Subcutaneous adipose tissue (tissue), 4 donors: Measurements from ENCODE around the gene ANAPC13. TPM values are rescaled to one million over a fixed set of nuclear protein-coding genes. Genes with fewer than 3 reads are reported as not detected.

Experiments
- CTCF ChIP-seq: fragments of 450-650 bp; IDR thresholded peaks from one replicate; pipeline ENCODE4 v1.5.1; 2016; ENCODE audit warnings: low read depth, mild to moderate bottlenecking, control low read depth, antibody characterized with exemption, moderate library complexity
- total RNA-seq, 4 donors: library from RNA; depleted of rRNA; stranded (reverse); fragments of >200 nt; gene quantifications; one replicate each; pipeline ENCODE4 v1.1.0, GENCODE V29; 2016

ANAPC13 gene
- 100 to 1,000 TPM in 1 of 4 donors, 10 to 100 TPM in 3; 45.9 to 133 (median 60.0) TPM for total RNA-seq

GRCh38 chr3:134485718-134486576, at the start of gene ANAPC13, which contains the start of gene CEP63:
ANAPC13 (minus strand) TSS chr3:134485985; CDS start chr3:134482904, 3,081 bp downstream.
CEP63 (plus strand) TSS chr3:134486057; CDS start chr3:134495321, 9,264 bp downstream.
- no peak for TF ChIP-seq CTCF

GRCh38 chr3:134535186-134535970, 49.6 kb upstream of the ANAPC13 start:
- TF ChIP-seq CTCF = no peak

- TF ChIP-seq CTCF = no peak
Measured at GRCh38 chr3:134533493-134533892, 47.7 kb upstream of the ANAPC13 start.

GRCh38 chr3:134527538-134528186, 41.9 kb upstream of the ANAPC13 start:
- no peak for TF ChIP-seq CTCF

GRCh38 chr3:134527037-134527436, 41.3 kb upstream of the ANAPC13 start:
- TF ChIP-seq CTCF = no peak

GRCh38 chr3:134526319-134526718, 40.5 kb upstream of the ANAPC13 start:
- TF ChIP-seq CTCF = no peak
